Bone marrow (tissue), 2 donors: Measurements from ENCODE around the gene WDR48.

Source experiments
- DNase-seq, 2 donors: peaks; one replicate each; lab custom pipeline; 2025; lab: John Stamatoyannopoulos, UW

Gene WDR48

DNA sequence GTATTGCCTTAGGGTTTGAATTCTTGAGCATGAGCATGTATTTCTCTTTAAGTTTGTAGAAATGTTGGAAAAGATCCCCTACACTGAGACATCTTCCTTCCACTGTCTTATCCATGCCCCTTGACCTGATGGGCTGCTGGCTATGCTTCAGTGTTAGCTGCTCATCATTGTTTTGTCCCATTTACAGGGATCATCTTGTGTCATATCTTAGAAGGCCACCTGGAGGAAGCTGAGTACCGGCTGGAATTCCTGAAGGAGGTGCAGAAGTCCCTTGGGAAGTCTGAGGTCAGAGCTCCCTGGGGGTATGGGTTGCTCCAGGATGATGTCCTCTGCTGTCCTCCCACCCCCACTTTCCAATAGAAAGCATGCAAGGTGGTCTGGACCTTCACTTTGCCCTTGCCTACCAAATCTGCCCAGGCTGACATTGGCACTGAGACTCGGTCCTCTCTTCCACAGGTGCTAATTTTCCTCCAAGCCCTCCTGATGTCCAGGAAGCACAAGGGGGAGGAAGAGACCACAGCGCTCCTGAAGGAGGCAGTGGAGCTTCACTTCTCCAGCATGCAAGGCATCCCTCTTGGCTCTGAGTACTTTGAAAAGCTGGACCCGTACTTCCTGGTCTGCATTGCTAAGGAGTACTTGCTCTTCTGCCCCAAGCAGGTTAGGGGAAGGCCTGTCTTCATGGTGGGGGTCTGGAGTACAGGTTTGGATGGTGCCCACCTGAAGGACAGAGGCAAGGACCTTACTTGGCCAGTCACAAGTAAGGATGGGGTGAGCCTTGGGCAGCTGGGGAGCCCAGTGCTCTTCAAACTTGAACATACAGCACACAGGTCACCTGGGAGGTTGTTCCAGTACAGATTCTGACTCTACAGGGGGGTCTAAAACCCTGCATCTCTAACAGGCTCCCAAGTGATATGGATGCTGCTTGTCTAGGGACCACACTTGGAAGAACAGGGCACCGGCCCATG lies 73.3 kb downstream of the WDR48 start:
- DNase-seq = no peak

- no peak for DNase-seq
These were observed 74.2 kb downstream of the WDR48 start for GRCh38 chr3:39125841-39126500.

GRCh38 chr3:39126532-39127071 lies 74.8 kb downstream of the WDR48 start:
- DNase-seq = peak in 1 of 2 donors; percentile 50

DNA sequence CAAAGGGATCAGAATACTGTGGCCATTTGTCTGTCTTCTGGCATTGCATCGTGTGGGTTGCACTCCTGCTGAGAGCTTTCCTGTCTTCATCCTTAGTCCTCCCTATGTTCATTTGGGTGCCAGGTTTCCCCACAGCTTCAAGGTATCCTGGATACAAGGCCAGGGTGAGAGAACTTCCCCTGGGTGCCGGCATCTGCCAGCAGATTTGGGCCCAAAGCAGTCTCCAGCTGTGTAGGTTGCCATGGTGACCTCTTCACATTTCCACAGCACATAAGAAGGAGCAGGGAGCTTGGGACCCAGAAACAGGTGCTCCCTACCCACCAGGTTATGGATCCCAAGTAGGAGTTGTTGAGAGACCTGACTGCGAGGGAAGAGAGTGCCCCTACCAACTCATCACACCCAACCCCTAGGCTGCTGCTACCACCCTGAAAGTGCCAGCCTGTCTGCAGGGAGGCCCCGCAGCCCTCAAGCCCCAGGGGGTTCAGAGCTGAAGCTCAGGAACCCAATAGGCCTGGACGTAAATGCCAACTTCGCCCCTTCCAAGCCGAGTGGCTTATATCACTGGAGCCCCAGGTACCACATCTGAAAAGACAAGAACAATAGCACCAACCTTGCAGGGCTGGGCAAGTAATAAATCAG lies 75.6 kb downstream of the WDR48 start:
- DNase-seq = no peak

GRCh38 chr3:39127908-39128304 lies 76.1 kb downstream of the WDR48 start:
- peak in 1 of 2 donors; percentile 58 for DNase-seq

GRCh38 chr3:39128951-39129350 lies 77.1 kb downstream of the WDR48 start:
- no peak for DNase-seq

- no peak for DNase-seq
These were observed 78.2 kb downstream of the WDR48 start for GRCh38 chr3:39130026-39130425.

DNA sequence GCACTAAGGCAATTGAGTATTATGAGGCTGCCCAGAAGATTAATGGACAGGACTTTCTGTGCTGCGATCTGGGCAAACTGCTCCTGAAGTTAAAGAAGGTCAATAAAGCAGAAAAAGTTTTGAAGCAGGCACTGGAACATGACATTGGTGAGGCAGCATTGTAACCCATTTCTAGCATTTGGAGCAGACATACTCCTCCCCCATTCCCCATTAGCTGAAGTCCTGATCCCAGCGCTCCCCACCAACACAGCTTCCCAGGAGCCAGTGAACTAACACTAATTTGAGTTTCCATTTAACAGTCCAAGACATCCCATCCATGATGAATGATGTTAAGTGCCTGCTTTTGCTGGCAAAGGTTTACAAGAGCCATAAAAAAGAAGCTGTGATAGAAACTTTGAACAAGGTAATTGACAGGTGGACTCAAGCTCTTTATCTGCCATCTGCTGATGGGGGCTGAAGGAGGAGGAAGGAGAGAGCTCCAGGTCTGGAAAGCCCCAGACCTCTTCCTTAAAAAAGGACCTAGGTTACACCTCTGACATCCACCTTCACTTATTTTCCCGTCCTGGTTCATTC lies 79.0 kb downstream of the WDR48 start:
- no peak for DNase-seq

DNA sequence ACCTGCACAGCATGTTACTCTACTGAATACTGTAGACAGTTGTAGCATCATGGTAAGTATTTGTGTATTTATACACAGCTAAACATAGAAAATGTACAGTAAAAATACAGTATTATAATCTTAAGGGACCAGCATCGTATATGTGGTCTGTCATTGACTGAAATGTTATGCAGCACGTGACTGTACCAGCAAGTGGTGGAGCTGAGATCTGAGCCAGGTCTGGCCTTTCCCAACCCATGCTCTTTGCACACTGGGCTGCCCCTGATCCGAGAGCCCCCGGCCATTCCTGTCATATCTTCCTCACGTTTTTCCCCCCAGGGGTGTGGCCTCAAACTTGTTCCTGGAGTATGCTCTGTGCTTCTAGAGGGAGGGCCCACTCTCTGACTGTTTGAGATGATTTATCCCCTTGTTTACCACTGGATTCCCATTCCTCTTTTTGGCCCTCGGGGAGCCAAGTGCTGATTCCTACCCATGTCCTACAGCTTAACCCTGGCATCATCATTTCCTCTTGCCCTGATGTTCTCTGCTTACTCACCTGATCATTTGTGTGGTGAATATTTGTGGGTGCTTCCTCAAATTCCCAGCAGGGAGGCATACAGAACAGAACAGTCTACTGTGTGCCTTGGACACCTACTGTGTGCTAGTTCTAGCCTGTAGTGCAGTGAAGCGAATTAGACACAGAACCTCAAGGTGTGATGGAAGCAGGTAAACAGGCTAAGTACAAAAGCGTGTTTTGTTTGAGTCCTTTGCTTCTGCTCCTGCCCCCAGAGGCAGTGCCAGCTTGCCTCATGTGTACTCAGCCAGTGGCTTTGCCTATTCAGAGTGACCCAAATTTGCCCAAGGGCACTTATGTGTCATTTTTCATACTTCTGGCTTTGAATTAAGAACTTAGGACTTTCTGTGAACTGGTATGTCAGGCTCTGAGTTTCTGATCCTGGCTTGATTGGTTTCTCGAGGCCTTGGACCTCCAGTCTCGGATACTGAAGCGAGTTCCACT lies 80.6 kb downstream of the WDR48 start:
- DNase-seq = no peak

DNA sequence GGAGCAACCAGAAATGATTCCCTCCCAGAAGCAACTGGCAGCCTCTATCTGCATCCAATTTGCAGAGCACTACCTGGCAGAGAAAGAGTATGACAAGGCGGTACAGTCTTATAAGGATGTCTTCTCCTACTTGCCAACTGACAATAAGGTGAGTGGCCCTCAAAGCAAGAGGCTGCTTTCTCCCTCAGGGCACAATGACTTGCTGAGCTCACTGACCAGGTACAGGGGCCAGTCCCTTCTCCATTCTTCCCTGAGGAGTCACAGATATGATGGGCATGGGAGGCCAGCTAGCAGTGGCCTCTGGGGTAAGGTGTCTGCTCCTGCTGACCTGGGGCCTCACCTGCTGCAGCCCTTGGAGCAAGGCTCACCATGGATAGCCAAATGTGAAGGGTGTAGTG lies 81.3 kb downstream of the WDR48 start:
- no peak for DNase-seq

DNA sequence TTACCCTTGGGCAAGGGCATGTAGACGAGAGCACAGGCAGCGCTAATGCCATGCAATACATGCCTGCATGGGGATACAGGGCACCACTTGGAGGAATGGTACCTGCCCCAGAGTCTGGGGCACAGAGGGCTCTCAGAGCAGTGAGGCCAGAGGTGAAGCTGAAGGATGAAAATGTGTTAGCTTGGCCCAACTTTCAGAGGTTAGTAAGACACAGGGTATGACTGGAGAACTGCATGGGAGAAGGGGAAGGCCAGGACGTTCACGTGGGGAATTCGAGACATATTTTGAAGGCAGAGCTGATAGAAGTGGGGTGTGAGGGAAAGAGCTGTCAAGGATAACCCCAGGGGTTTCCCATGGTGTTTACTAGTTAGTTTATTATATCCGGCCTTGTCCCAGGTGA lies 82.0 kb downstream of the WDR48 start:
- no peak for DNase-seq

GRCh38 chr3:39134305-39134704 lies 82.5 kb downstream of the WDR48 start:
- DNase-seq = no peak

DNA sequence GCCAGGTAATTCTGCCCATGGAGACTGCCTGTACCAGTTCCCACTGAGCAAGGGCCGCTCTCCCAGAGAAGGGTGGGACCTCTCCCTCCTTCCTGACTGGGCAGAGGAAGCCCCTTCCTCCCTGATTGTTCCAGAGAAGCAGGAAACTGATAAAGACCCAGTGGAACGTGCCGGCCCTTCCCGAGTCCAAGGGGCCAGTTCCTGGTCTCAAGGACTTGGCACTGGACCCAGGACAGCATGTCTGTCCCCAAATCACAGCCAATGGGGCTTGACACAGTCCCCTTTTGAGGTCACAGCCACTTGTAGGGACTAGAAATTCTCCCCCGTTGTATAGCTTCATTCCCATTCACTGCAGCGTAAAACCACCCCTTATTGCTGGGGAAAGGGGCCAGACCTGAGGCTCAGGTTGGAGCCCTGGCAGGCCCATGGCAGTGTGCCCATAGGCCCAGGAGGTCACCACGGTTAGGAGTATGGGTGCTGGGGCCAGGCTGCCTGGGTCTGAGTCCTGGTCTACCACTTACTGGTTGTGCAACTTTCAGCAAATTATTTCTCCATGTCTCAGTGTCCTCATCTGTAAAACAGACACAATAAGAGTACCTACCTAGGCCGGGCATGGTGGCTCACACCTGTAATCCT lies 83.5 kb downstream of the WDR48 start:
- DNase-seq = no peak

GRCh38 chr3:39136533-39137434 lies 85.0 kb downstream of the WDR48 start:
- DNase-seq = no peak

GRCh38 chr3:39137435-39137936 lies 85.7 kb downstream of the WDR48 start:
- no peak for DNase-seq

DNA sequence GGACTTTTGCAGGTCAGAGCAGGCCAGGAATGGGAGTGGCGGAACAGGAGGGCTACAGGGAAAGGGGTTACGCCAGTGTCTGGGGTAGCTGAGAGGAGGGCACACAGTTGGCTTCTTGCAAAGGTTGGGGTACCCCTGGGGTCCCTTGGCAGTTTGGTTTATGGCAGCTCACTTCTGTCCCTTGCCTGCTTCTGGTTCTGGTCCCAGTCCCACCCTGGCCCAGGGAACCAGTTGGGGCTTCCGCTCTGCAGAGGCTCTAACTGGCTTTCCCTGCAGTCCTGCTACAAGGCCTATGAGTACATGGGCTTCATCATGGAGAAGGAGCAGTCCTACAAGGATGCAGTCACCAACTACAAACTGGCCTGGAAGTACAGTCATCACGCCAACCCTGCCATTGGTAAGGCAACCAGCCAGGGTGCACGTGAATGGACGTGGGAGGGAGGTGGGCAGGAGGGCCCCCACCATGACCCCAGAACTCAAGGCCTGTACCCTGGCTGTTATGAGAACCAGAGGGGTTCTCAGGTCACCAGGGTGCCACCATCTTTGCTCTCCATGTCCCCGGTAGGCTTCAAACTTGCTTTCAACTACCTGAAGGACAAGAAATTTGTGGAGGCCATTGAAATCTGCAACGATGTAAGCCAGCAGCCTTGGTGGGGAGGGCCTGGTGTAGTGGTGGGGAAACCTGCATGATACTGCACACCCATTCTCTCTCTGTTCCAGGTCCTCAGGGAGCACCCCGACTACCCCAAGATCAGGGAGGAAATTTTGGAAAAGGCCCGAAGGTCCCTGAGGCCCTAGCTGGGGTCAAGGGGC lies 86.4 kb downstream of the WDR48 start:
- no peak for DNase-seq

DNA sequence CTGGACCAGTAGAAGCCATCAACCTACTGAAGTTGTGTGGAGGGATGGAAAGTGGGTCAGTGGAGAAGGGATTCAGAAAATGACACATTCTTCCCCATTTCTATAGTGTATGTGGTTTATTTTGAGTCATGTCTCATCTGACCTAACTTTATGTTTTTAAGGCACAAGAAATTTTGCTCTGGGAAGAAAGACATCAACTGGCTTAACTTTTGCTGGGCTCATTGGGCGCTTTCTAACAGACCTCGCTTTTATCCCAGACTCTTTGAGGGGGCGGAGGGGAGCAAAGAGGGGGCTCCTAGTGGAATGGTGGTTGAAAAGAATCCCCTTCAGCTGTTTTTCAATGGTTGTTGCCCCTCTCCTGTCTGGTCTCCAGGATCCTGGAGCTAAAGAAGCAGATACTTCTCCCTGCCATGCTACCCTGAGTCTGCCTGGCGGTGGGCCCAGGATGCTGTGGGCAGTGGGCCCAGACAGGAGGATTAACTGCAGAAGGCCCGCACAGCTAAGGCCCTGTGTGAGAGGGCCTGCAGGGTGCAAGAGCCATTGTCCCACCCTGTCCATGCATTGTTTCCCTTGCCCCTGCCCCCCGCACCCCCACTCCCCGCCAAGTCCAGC lies 87.1 kb downstream of the WDR48 start:
- DNase-seq = no peak

- DNase-seq = no peak
These were observed 87.6 kb downstream of the WDR48 start for GRCh38 chr3:39139442-39139841.
